ENCODE measurements around the gene KIF3A.

The KIF3A gene

GRCh38 chr5:132661231-132662003 lies 75.9 kb downstream of the KIF3A start:
- no peak for DNase-seq

- DNase-seq, result no peak
These were observed 77.5 kb downstream of the KIF3A start for GRCh38 chr5:132659598-132660493.

- DNase-seq, result no peak
These were observed 78.7 kb downstream of the KIF3A start for GRCh38 chr5:132658381-132659302.

- no peak for DNase-seq
These were observed 79.5 kb downstream of the KIF3A start, which contains the start of gene IL13 for GRCh38 chr5:132657676-132658380. TSS of gene IL13 (plus strand) at chr5:132658173. CDS start at chr5:132658187, 14 bp downstream.

- DNase-seq, result no peak
These were observed 80.5 kb downstream of the KIF3A start for GRCh38 chr5:132656774-132657355.

GRCh38 chr5:132655821-132656773 lies 81.2 kb downstream of the KIF3A start:
- DNase-seq, result no peak

GRCh38 chr5:132653716-132654115 lies 83.6 kb downstream of the KIF3A start:
- DNase-seq, result no peak

- DNase-seq, result no peak
These were observed 85.4 kb downstream of the KIF3A start for GRCh38 chr5:132651838-132652469.

GRCh38 chr5:132648355-132648754 lies 89.0 kb downstream of the KIF3A start:
- DNase-seq, result no peak

GRCh38 chr5:132647473-132647872 lies 89.9 kb downstream of the KIF3A start:
- no peak for DNase-seq

GRCh38 chr5:132646583-132647266 lies 90.6 kb downstream of the KIF3A start:
- DNase-seq, result no peak

- no peak for DNase-seq
These were observed 93.2 kb downstream of the KIF3A start for GRCh38 chr5:132644177-132644576.

Measured in GF-D8 (cell line).